WTC11 (cell line): ENCODE results near the gene KDM4B. TPM values are rescaled to one million over a fixed set of nuclear protein-coding genes. Genes with fewer than 3 reads are reported as not detected.
A peak's percentile ranks its signal among the peaks of the same experiment; 100 is the strongest.

Experiments used
- ATAC-seq: fragments of 200-7000 bp; cut with Tn5 transposase; 2 replicates; pipeline ENCODE4 v1.10.0; 2021; ENCODE audit warnings: mild to moderate bottlenecking, moderate library complexity
- CTCF ChIA-PET: fragments of 300-600 bp; sonication (Branson Sonifier 250); formaldehyde crosslinking; loops from one replicate; lab custom pipeline; 2021; ENCODE audit warnings: antibody characterized with exemption; lab: Charles Lee
- POLR2A ChIA-PET: fragments of 350-600 bp; sonication (Branson Sonifier 250); formaldehyde crosslinking; loops from one replicate; lab custom pipeline; 2021; ENCODE audit warnings: antibody characterized with exemption; lab: Charles Lee
- DNase-seq: peaks from one replicate; pipeline ENCODE4 v3.0.0; 2021; ENCODE audit warnings: low spot score
- H3K27ac Mint-ChIP-seq: 2 replicates; pipeline ENCODE4 v1.8.0; 2021; ENCODE audit warnings: mixed read lengths
- H3K27me3 Mint-ChIP-seq: 2 replicates; pipeline ENCODE4 v1.8.0; 2021; ENCODE audit warnings: low read depth, mild to moderate bottlenecking, moderate library complexity, mixed read lengths
- H3K36me3 Mint-ChIP-seq: 2 replicates; pipeline ENCODE4 v1.8.0; 2021; ENCODE audit warnings: mixed read lengths
- H3K4me1 Mint-ChIP-seq: 2 replicates; pipeline ENCODE4 v1.8.0; 2022; ENCODE audit warnings: mixed read lengths
- H3K4me3 Mint-ChIP-seq: 2 replicates; pipeline ENCODE4 v1.8.0; 2021; ENCODE audit warnings: mild to moderate bottlenecking, moderate library complexity, mixed read lengths
- H3K9me3 Mint-ChIP-seq: 2 replicates; pipeline ENCODE4 v1.8.0; 2021; ENCODE audit warnings: mixed read lengths
- CREM ChIP-seq: sonication (generic); formaldehyde crosslinking; IDR thresholded peaks from 2 replicates; pipeline ENCODE4 v1.8.1; 2022; ENCODE audit warnings: mild to moderate bottlenecking, missing genetic modification reagents, moderate library complexity
- CTCF ChIP-seq: fragments of 200-600 bp; IDR thresholded peaks from 2 replicates; pipeline ENCODE4 v1.8.0; 2022; ENCODE audit warnings: antibody characterized with exemption
- FOXP1 ChIP-seq: sonication (generic); formaldehyde crosslinking; IDR thresholded peaks from 2 replicates; pipeline ENCODE4 v1.8.0; 2022; ENCODE audit warnings: missing genetic modification reagents, mild to moderate bottlenecking, moderate library complexity, borderline replicate concordance
- FOXP4 ChIP-seq: sonication (generic); formaldehyde crosslinking; IDR thresholded peaks from 2 replicates; pipeline ENCODE4 v1.8.0; 2022; ENCODE audit warnings: mild to moderate bottlenecking, missing genetic modification reagents
- GRHL2 ChIP-seq: fragments of 250-450 bp; sonication (Bioruptor Pico); IDR thresholded peaks from 2 replicates; pipeline ENCODE4 v1.8.0; 2022; ENCODE audit warnings: mild to moderate bottlenecking, moderate library complexity; ENCODE audit not compliant: insufficient replicate concordance, severe bottlenecking
- TCF7 ChIP-seq: sonication (generic); formaldehyde crosslinking; IDR thresholded peaks from 2 replicates; pipeline ENCODE4 v1.8.0; 2022; ENCODE audit warnings: mild to moderate bottlenecking, low read depth, missing genetic modification reagents, moderate library complexity
- ZNF317 ChIP-seq: sonication (generic); formaldehyde crosslinking; IDR thresholded peaks from 2 replicates; pipeline ENCODE4 v1.8.1; 2023; ENCODE audit warnings: low read depth, mild to moderate bottlenecking, moderate library complexity, missing genetic modification reagents, borderline replicate concordance
- ZNF671 ChIP-seq: fragments of 250-450 bp; sonication (Bioruptor Pico); IDR thresholded peaks from 2 replicates; pipeline ENCODE4 v1.8.0; 2021; ENCODE audit warnings: mild to moderate bottlenecking
- total RNA-seq: library from RNA; stranded (reverse); gene quantifications from 3 replicates; pipeline ENCODE4 v1.2.3, GENCODE V29; 2021
- TF ChIP-seq, protein P1 (sequence below): sonication (generic); formaldehyde crosslinking; IDR thresholded peaks from 2 replicates; pipeline ENCODE4 v1.8.0; 2023; ENCODE audit warnings: missing genetic modification reagents, mild to moderate bottlenecking, borderline replicate concordance
- TF ChIP-seq, protein P2 (sequence below): fragments of 250-450 bp; sonication (Bioruptor Pico); conservative IDR thresholded peaks from 2 replicates; pipeline ENCODE4 v1.9.0; 2021; ENCODE audit warnings: mild to moderate bottlenecking

The KDM4B gene
- total RNA-seq, 1 experiment from 2014 or later, result 43.2 TPM

DNA sequence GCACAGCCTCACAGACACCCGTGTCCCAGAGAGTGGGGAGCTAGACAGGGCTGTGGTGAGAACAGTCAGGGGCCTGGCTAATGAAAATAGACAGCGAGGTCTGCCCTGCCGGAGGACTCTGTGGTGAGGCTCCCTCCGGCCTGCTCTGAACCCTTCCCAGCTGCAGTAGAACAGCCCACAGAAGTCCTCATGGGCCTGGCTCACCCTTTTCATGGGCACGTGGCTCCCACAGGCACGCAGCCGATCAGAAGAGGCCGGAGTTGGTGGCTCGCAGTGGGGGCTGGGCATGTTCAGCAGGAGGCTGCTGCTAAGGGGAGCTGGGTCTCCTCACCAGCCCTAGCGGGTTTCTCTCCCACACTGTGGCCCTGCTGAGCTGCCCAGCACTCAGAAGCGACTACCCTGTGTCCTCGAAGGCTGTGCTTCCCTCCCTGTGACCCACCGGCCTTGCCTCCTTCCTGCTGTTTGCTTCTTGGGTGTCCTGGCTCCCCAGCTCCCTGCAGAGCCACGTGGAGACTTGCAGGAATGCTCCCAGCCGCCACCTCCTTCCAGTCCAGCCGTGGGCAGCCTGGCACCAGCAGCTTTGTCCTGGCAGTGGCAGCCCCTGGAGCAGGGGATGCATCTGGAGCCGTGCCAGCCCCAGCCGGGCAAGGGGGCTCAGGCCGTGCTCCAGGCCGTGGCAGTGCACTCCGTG, 138.7 kb downstream of the KDM4B start:
- CTCF ChIA-PET, result interaction anchor here (0.8 to 5.6 kb wide), 5 partner anchors 10 to 59 kb away, joined by 3 to 48 read pairs (median 4); no protein-coding TSS in a partner anchor
- H3K27ac Mint-ChIP-seq, result no peak overlapping the region
- no peak for ATAC-seq

DNA sequence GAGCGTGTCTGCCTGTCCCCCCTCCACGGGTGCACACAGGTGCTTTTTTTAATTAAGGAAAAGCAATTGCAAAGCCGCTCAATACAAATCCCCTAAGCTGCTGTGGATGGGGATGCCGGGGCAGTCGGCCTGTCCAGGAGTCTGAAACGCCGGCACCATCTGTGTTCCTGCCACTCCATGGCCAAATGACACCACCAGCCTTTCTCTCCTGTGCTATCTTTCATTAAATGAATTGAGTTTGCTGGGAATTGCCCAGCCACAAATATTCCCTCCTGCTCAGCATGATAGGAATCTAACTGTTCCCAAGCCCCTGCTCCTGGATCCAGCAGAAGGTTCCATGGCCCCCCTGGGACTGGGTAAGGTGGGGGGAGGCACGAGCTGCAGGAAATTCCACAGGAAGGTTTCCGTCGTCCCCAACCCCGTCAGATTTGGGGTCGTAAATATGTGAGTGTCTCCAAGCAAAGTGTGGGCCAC, 139.2 kb downstream of the KDM4B start:
- peak overlapping the region; percentile 61; the same call in 1 of the 2 replicates for H3K27ac Mint-ChIP-seq
- CTCF ChIA-PET, result interaction anchor here (0.8 to 5.6 kb wide), 5 partner anchors 9 to 60 kb away, joined by 4 to 48 read pairs (median 11); no protein-coding TSS in a partner anchor

More for the DNA sequence above, 138.7 kb downstream of the KDM4B start:
- H3K9me3 Mint-ChIP-seq, result no peaks in the 10 kb centered on the region
- DNase-seq, result no peak
- POLR2A ChIA-PET, result no interaction called here
- TF ChIP-seq ZNF671 (no peak), FOXP1 (0 out of 2 replicates have a peak, but pooled peaks have one; percentile 12)
- H3K27me3 Mint-ChIP-seq, result no peaks in the 10 kb centered on the region
- no peak overlapping the region for H3K4me3 Mint-ChIP-seq
- peaks cover 10% of the 10 kb centered on the region for H3K36me3 Mint-ChIP-seq
- H3K4me1 Mint-ChIP-seq, result peaks cover 9% of the 10 kb centered on the region

DNA sequence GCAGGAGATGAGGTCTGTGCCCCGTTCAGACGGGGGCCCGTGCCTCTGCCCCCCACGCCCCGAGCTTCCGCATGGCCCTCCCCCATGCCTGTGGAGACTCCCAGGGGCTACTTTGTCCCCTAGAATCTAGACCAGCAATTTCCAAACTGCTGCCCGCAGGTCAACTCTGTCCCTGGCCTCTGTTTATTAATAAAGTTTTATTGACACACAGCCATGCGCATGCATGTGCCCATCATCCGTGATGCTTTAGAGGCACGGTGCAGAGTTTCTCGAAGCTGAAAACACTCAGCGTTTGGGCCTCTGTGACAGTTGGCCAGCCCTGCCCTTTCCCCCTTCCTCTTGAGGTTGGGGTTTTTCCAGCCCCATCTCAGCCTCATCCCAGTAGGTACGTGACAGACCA, 140.0 kb downstream of the KDM4B start:
- H3K4me3 Mint-ChIP-seq, result no peak overlapping the region
- CTCF ChIA-PET, result interaction anchor here (0.9 to 5.6 kb wide), 18 partner anchors 17 to 180 kb away, joined by 3 to 48 read pairs (median 6); no protein-coding TSS in a partner anchor
- no peak for TF ChIP-seq GRHL2 (CRISPR knock-in tag)
- TF ChIP-seq, protein P1, sequence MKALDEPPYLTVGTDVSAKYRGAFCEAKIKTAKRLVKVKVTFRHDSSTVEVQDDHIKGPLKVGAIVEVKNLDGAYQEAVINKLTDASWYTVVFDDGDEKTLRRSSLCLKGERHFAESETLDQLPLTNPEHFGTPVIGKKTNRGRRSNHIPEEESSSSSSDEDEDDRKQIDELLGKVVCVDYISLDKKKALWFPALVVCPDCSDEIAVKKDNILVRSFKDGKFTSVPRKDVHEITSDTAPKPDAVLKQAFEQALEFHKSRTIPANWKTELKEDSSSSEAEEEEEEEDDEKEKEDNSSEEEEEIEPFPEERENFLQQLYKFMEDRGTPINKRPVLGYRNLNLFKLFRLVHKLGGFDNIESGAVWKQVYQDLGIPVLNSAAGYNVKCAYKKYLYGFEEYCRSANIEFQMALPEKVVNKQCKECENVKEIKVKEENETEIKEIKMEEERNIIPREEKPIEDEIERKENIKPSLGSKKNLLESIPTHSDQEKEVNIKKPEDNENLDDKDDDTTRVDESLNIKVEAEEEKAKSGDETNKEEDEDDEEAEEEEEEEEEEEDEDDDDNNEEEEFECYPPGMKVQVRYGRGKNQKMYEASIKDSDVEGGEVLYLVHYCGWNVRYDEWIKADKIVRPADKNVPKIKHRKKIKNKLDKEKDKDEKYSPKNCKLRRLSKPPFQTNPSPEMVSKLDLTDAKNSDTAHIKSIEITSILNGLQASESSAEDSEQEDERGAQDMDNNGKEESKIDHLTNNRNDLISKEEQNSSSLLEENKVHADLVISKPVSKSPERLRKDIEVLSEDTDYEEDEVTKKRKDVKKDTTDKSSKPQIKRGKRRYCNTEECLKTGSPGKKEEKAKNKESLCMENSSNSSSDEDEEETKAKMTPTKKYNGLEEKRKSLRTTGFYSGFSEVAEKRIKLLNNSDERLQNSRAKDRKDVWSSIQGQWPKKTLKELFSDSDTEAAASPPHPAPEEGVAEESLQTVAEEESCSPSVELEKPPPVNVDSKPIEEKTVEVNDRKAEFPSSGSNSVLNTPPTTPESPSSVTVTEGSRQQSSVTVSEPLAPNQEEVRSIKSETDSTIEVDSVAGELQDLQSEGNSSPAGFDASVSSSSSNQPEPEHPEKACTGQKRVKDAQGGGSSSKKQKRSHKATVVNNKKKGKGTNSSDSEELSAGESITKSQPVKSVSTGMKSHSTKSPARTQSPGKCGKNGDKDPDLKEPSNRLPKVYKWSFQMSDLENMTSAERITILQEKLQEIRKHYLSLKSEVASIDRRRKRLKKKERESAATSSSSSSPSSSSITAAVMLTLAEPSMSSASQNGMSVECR (CRISPR knock-in tag), result no peak
- TF ChIP-seq FOXP1, result no peak
- no peak for TF ChIP-seq TCF7
- TF ChIP-seq FOXP4 (CRISPR knock-in tag), result no peak
- TF ChIP-seq CREM (CRISPR knock-in tag), result no peak
- TF ChIP-seq, protein P2, sequence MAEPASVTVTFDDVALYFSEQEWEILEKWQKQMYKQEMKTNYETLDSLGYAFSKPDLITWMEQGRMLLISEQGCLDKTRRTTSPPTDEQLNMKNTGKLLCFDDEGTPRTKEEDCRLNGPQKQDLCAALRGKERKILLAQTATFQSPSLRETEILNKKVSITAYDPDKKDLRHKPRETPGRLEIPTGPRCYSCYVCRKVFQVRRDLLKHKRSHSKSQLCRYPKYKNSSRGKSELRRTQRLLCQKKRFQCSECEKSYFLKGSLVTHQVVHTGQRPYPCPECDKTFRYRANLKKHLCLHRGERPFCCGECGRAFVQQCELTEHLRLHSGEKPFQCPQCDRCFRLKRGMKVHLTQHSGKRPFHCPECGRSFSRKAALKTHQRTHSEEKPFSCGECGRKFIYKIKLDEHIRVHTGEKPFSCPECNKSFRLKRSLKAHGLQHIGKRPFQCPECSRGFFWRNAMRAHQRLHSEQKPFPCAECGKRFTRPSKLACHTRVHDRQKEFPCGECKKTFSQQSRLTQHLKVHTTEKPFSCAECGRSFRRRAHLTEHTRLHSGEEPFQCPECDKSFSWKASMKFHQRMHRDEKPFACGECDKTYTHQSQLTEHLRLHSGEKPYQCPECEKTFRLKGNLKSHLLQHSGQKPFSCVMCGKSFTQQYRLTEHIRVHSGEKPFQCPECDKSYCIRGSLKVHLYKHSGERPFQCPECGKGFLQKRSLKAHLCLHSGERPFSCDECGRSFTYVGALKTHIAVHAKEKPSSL (CRISPR knock-in tag), result no peak
- peaks cover 13% of the 10 kb centered on the region for H3K36me3 Mint-ChIP-seq
- no peak for ATAC-seq
- no peaks in the 10 kb centered on the region for H3K9me3 Mint-ChIP-seq
- DNase-seq, result no peak
- no peak overlapping the region for H3K27ac Mint-ChIP-seq
- H3K27me3 Mint-ChIP-seq, result no peaks in the 10 kb centered on the region
- H3K4me1 Mint-ChIP-seq, result peaks cover 15% of the 10 kb centered on the region
- POLR2A ChIA-PET, result interaction anchor here (0.6 kb wide), 1 partner anchor 8 kb away, joined by 5 read pairs; no protein-coding TSS in a partner anchor

More for the DNA sequence above, 139.2 kb downstream of the KDM4B start:
- H3K9me3 Mint-ChIP-seq, result no peaks in the 10 kb centered on the region
- DNase-seq, result no peak
- H3K27me3 Mint-ChIP-seq, result no peaks in the 10 kb centered on the region
- TF ChIP-seq ZNF317 (CRISPR knock-in tag) (no peak), CTCF (no peak)
- peaks cover 13% of the 10 kb centered on the region for H3K36me3 Mint-ChIP-seq
- H3K4me3 Mint-ChIP-seq, result no peak overlapping the region
- POLR2A ChIA-PET, result no interaction called here
- H3K4me1 Mint-ChIP-seq, result peaks cover 15% of the 10 kb centered on the region
- no peak for ATAC-seq
